OCI-M2 (cell line): ENCODE measurements around the gene FBN1.

Experiments used
- DNase-seq: peaks from one replicate; lab custom pipeline; 2025; ENCODE audit not compliant: unreplicated experiment; lab: John Stamatoyannopoulos, UW

FBN1 gene

GRCh38 chr15:48556159-48556897, 89.2 kb downstream of the FBN1 start:
- DNase-seq = no peak

DNA sequence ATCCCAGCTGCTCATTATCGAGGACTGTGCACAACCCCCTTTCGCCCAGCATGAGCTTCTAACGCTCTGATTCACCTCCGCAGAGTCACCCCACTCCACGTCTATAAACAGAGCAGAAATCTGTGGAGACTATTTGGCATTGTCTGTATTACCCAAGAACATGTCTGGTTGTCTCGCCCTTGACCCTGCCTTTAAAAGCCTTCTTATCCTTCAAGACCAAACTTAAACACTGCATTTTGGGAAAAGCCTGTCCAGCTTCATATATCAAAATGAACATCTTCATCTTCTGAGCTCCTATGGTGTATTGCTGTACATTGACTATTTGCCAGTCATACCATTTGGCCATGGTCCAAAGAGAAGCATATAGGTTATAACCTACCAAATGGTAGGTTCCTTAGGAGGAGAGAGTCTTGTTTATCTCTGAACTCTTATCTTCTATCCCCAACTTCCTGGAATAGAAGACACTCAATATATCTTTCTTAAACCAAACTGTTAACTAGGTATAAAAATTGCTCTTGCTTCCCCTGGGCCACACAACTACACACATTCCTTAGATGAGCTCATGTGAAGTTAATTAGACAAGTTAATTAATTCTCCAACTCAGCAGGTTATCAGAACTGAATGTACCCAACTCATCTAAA, 90.1 kb downstream of the FBN1 start:
- no peak for DNase-seq

DNA sequence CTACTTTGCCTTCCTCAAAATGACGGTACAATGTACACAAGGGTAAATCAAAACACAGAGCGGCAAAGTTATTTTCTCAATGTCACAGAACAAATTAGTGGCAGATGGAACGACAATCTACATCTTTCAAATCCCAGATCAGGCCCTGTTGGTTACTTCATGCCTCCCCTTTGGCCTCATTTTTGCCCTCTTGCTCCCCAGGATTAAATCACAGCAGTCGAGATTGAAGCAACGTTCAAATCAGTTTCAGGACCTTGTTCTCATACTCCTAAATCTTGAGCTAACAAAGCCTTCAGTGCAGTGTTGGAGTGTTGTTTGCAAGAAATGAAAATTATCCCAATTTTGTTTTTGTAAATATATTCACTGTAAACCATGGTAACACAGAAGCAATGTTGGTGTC, 91.4 kb downstream of the FBN1 start:
- no peak for DNase-seq

GRCh38 chr15:48553559-48553958, 92.0 kb downstream of the FBN1 start:
- no peak for DNase-seq

- no peak for DNase-seq
These were observed 94.5 kb downstream of the FBN1 start for GRCh38 chr15:48550822-48551525.

DNA sequence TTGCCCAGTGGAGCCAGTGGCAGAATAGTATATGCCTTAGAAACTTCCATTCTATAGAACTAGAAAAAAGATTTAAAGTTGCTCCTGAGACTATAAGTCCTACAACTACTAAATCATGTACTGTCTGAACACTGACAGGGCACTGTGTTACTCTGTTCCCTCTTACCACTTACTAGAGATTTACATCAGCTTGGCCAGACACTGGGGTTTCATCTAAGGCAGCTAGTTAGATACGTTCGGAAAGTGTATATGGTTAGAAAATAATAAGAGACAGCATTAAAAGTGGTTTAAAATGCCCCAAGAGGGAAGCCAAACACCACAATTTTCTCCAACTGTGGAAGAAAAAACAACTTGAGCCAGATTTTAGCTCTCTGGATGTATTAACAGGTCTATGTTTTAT, 97.1 kb downstream of the FBN1 start:
- no peak for DNase-seq

GRCh38 chr15:48547286-48547685, 98.2 kb downstream of the FBN1 start:
- no peak for DNase-seq

- no peak for DNase-seq
These were observed 99.2 kb downstream of the FBN1 start for GRCh38 chr15:48546296-48546695.

GRCh38 chr15:48544778-48545177, 100.7 kb downstream of the FBN1 start:
- DNase-seq = no peak

- no peak for DNase-seq
These were observed 103.9 kb downstream of the FBN1 start for GRCh38 chr15:48541341-48542278.

DNA sequence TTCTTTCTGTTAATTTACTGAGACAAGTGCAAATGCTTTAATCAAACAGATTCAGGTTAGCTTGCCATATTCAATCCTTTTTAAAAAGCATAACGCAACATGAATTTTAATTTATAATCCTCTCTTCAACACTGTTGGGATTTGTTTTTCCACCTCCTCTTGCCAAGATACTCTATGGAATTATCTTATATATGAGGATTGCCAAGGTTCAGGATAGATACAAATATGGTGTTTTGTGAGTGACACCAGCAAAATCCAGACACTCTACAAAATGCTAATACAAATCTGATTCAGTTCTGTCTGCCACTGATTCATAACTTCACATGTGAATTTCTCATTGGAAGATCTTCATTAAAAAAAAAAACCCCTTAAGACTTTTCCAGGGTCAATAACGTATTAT, 104.8 kb downstream of the FBN1 start:
- DNase-seq = no peak

GRCh38 chr15:48538941-48539340, 106.6 kb downstream of the FBN1 start:
- DNase-seq = no peak

- no peak for DNase-seq
These were observed 108.0 kb downstream of the FBN1 start for GRCh38 chr15:48537271-48538113.

GRCh38 chr15:48536681-48537091, 108.8 kb downstream of the FBN1 start:
- no peak for DNase-seq

GRCh38 chr15:48533982-48534381, 111.5 kb downstream of the FBN1 start:
- DNase-seq = no peak

GRCh38 chr15:48532946-48533345, 112.6 kb downstream of the FBN1 start:
- DNase-seq = no peak

DNA sequence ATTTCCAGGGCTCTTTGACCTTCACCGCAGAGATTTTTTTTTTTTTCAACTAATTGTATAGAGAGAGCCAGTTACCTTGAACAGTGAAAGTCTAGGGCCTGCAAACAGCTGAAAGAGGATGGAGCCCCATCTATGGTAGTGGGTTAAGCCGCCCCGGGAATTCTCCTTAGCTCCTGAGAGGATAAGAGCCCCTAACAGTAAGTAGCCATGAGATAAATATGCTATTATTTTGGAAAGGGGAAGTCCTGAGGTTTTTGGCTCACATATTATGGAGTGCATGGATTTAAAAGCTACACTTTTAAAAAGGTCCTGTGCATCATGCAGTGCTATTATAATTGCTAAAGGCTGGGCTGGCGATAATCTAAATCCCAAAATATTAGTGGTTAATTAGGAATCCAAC, 115.0 kb downstream of the FBN1 start:
- no peak for DNase-seq

DNA sequence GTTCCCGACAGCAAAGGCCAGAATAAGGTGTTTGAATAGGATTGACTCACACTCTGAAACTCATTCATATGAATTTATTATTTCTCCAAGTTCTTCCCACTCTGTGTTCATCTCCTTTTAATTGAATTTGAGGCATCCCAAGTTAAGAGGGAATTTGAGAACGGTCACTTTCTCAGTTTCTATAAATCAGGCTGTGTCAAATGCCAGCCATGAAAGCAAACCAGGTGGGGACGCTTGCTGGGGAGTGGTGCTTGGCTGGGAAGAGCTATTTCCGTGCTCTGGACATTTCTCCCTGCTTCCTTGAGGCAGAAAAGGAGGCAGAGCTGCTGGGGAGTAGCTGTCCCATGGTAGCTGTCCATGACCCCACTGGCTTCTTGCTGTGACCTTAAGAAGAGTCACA, 116.6 kb downstream of the FBN1 start:
- no peak for DNase-seq

DNA sequence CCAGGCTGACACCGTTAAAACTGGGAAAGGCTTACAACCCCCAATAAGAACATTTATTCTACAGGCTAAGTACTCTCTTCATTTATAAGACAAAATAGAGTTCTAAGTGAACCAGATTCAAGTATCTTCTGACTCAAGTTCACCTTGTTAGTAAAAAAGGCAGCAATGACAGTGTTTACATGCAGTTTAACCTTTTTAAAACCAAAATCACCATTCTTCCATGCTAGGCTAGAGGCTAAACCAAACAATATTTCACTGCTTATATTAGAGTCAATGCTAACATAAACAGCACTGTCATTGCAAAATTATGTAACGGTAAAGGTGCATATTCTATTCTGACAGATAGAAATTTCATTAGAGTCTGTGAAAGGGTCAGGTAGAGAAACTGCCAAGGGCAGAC, 118.0 kb downstream of the FBN1 start:
- no peak for DNase-seq

GRCh38 chr15:48522911-48523310, 122.6 kb downstream of the FBN1 start:
- no peak for DNase-seq
